Kidney epithelial cell (primary cell): ENCODE results near the gene EHBP1L1. TPM values are rescaled to one million over a fixed set of nuclear protein-coding genes. Genes with fewer than 3 reads are reported as not detected.

ENCODE experiments used
- DNase-seq: peaks from one replicate; pipeline ENCODE4 v3.0.0-alpha.2; 2010; ENCODE audit warnings: low read depth
- H3K27me3 ChIP-seq: 2 replicates; pipeline ENCODE4 v1.6.0; 2011; ENCODE audit warnings: low read length; ENCODE audit not compliant: control insufficient read depth, insufficient read depth
- H3K36me3 ChIP-seq: 2 replicates; pipeline ENCODE4 v1.5.1; 2011; ENCODE audit warnings: low read length; ENCODE audit not compliant: control insufficient read depth, insufficient read depth
- H3K4me3 ChIP-seq: 2 replicates; pipeline ENCODE4 v1.5.1; 2011; ENCODE audit warnings: low read depth, mild to moderate bottlenecking, control low read depth, low read length
- total RNA-seq: library from RNA; depleted of rRNA; stranded (reverse); fragments of >200 nt; gene quantifications from 2 replicates; pipeline ENCODE4 v1.2.3, GENCODE V29; 2015
- TF ChIP-seq, protein P1 (sequence below): IDR thresholded peaks from 2 replicates; pipeline ENCODE4 v1.5.1; 2011; ENCODE audit warnings: mild to moderate bottlenecking, moderate library complexity, low read length, control low read depth, inconsistent platforms; ENCODE audit not compliant: insufficient read depth, poor library complexity, severe bottlenecking

The EHBP1L1 gene
- total RNA-seq, 1 donor from 2014 or later: 19.5 TPM

DNA sequence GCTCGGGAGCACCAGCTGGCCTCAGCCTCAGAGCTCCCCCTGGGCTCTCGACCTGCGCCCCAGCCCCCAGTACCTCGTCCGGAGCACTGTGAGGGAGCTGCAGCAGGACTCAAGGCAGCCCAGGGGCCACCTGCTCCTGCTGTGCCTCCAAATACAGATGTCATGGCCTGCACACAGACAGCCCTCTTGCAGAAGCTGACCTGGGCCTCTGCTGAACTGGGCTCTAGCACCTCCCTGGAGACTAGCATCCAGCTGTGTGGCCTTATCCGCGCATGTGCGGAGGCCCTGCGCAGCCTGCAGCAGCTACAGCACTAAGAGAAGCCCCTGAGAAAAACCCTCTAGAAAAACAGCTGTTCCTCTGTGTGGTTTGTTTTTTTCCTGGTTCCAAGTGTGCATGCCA, 4.4 kb upstream of the EHBP1L1 start:
- TF ChIP-seq, protein P1, sequence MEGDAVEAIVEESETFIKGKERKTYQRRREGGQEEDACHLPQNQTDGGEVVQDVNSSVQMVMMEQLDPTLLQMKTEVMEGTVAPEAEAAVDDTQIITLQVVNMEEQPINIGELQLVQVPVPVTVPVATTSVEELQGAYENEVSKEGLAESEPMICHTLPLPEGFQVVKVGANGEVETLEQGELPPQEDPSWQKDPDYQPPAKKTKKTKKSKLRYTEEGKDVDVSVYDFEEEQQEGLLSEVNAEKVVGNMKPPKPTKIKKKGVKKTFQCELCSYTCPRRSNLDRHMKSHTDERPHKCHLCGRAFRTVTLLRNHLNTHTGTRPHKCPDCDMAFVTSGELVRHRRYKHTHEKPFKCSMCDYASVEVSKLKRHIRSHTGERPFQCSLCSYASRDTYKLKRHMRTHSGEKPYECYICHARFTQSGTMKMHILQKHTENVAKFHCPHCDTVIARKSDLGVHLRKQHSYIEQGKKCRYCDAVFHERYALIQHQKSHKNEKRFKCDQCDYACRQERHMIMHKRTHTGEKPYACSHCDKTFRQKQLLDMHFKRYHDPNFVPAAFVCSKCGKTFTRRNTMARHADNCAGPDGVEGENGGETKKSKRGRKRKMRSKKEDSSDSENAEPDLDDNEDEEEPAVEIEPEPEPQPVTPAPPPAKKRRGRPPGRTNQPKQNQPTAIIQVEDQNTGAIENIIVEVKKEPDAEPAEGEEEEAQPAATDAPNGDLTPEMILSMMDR: no peak
- H3K4me3 ChIP-seq: peak overlapping the region; percentile 72
- H3K27me3 ChIP-seq: no peaks in the 10 kb centered on the region
- DNase-seq: no peak
- peaks cover 1% of the 10 kb centered on the region for H3K36me3 ChIP-seq

DNA sequence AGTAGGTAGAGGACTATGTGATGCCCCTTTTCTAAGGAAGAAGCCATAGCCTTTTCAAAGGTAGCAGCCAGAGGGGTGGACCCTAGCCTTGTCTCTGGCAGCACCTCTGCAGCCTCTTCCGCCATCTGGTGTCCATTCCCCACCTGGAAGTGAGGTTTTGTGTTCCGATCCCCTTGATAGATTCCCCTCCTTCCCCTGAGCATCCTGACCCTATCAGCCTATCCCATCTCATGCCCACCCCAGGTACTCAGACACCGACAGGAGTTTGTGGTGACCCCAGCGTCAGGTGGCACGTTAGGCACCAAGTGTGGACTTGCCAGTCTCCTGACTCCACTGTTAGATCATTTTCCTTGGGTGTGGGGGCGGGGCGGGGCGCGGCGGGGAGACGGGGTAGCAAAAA, 3.9 kb upstream of the EHBP1L1 start:
- DNase-seq: no peak
- TF ChIP-seq, protein P1: peak; percentile 66
- Histone ChIP-seq H3K27me3 (no peaks in the 10 kb centered on the region), H3K4me3 (peak overlapping the region; percentile 64), H3K36me3 (peaks cover 1% of the 10 kb centered on the region)

DNA sequence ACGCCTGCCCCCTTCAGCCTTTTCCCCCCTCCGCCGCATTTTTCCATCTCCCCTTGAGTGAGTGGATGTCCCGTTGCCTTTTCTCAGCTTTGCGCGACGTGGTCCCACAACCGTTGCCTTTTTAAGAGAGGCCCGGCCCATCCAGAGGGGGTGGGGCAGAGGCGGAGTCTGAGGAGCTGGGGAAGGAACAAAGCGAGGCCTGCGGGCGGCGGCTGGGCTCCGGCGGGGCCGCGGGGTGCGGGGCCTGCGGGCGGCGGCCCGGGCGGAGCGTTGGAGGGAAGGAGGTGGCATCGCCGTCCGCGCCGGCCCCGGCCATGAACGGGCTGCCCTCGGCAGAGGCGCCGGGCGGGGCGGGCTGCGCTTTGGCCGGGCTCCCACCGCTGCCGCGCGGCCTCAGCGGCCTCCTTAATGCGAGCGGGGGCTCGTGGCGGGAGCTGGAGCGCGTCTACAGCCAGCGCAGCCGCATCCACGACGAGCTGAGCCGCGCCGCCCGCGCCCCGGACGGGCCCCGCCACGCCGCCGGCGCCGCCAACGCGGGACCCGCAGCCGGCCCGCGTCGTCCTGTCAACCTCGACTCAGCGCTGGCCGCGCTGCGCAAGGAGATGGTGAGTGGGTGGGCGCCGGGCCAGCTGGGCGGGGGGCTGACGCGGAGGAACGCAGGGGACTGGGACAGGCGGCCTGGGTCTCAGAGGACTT, 3.3 kb upstream of the EHBP1L1 start, which contains the start of gene FAM89B:
TSS of gene FAM89B (plus strand) at position 183 of the 696 bp plus-strand sequence. CDS start at position 315, 132 bp downstream.
- Histone ChIP-seq H3K36me3 (peaks cover 1% of the 10 kb centered on the region), H3K27me3 (no peaks in the 10 kb centered on the region), H3K4me3 (peak within 1 kb of the TSS; percentile 64)
- TF ChIP-seq, protein P1: no peak
- DNase-seq: no peak

DNA sequence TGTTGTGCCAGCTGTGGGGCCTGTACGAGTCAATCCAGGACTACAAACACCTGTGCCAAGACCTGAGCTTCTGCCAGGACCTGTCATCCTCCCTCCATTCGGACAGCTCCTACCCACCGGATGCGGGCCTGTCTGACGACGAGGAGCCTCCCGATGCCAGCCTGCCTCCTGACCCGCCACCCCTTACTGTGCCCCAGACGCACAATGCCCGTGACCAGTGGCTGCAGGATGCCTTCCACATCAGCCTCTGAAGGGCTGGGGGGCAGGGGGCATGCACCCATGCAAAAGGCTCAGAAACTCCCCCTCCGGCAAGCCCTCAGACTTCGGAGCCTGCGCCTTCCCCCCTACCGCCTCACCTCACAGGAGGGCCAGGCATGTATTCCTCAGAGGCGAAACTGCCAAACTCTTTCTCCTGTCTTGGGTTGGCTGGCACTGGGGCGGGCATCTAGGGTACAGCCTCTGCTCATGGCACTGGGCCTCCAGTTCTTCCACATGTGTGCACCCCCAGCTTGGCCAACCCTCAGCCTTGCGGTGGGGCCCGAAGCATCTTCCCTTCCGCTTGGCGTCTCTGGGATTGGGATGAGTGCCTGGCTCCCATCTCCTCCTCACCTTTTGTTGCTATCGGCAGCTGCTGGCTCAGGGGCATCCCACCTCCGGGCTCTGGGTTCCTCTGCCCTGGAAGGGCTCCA, 2.3 kb upstream of the EHBP1L1 start:
- DNase-seq: no peak
- TF ChIP-seq, protein P1: no peak
- H3K4me3 ChIP-seq: peak overlapping the region; percentile 64
- no peaks in the 10 kb centered on the region for H3K27me3 ChIP-seq
- peaks cover 1% of the 10 kb centered on the region for H3K36me3 ChIP-seq

DNA sequence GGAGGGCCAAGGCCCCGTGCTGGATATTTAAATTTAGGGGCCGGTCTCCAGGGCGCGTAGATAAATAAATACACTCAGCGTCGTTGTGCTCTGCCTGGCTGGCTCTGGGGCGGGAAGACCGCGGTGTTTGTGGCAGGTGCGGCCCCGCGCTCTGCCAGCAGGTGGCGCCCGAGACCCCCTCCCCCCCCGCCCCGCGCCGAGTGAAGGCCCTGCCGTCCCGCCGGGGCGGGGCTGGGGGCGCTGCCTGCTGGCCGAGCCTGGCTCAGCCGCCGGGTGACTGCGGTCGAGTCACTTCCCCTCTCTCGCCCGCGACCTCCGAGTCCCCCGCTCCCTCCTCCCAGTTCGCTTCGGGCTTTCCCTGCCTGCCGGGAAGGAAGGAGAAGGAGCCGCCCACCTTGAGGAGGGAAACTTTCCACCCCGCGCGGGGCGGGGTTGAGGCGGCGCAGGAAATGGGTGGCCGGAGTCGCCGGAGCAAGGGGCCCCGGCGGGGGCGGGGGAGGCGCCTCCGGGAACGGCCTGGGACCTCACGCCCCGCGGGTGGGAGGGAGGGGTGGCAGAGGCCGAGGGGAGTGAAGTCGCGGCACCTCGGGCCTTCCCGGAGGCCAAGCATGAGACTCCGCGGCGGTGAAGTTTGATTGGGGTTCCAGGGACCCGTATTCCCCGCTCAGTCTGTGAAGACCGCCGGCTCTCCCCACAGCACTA, 1.6 kb upstream of the EHBP1L1 start:
- H3K36me3 ChIP-seq: peaks cover 1% of the 10 kb centered on the region
- TF ChIP-seq, protein P1: peak; percentile 65
- DNase-seq: peak; percentile 82
- no peaks in the 10 kb centered on the region for H3K27me3 ChIP-seq
- H3K4me3 ChIP-seq: peak overlapping the region; percentile 21
